ENCODE results near the gene GFM1. TPM values are rescaled to one million over a fixed set of nuclear protein-coding genes. Genes with fewer than 3 reads are reported as not detected.
A peak's percentile ranks its signal among the peaks of the same experiment; 100 is the strongest.

The GFM1 gene
- total RNA-seq: 10 to 100 TPM; 42.4 to 58.6 TPM
- long read RNA-seq, transcript GFM1-210 (18 exons, 3,721 nt): major isoform, 90 of 106 reads
- long read RNA-seq, partial matches to known transcripts: 11 of 106 reads
- long read RNA-seq, other reads (novel, unspliced or antisense): 3 of 106 reads

DNA sequence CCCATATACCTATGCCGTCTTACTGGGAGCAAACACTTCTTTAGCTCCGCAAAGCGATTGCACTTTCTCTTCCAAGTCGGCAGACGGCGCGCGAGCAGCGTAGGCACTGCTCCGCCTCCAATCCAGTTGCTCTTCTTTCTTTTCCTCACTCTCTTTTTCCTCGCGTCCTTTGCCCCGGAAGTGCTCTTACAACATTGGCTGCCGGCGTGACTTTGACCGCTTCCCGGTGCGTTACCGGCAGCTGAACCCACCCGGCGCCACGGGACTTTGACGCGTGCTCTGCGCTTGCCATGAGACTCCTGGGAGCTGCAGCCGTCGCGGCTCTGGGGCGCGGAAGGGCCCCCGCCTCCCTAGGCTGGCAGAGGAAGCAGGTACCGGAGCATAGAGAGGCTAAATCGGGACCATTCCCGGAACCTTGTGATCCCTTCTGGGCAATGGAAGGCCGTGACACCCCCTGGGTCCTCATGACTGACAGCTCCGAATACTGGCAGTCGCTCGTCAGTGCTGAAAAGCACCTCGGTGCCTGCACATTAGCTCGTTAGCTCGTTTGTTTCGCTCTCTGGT, at the start of gene GFM1:
Gene GFM1 (plus strand): TSS at position 183 of the 564 bp plus-strand sequence. CDS start 108 bp downstream, at position 291.
- ATAC-seq (peak; percentile 100), DNase-seq (peak; percentile 93 to 94)
- intact Hi-C loops (cut with DNase I, micrococcal nuclease): no loop called here

DNA sequence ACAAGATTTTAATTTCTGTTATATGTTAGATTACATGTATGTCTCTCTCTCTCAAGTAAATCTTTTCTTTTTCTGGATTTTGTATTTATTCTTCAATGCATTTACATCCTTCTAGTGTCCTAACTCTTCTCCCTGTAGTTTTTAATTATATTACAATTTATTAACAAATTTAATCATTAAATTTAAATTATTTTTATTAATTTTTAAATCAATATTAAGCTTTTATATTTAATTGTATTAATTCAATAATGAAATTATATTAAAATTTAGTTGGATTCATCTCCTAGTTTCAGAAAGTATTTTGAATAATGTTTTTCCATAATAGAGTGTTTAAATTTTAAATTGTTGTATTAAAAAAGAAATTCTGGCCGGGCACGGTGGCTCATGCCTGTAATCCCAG, 43.5 kb upstream of the GFM1 start:
- intact Hi-C loops (cut with DNase I, micrococcal nuclease): loop anchor here in 1 of 2 donors (10.0 kb wide), 1 partner anchor 314 kb away; no protein-coding TSS in a partner anchor
- ATAC-seq (no peak), DNase-seq (no peak)

DNA sequence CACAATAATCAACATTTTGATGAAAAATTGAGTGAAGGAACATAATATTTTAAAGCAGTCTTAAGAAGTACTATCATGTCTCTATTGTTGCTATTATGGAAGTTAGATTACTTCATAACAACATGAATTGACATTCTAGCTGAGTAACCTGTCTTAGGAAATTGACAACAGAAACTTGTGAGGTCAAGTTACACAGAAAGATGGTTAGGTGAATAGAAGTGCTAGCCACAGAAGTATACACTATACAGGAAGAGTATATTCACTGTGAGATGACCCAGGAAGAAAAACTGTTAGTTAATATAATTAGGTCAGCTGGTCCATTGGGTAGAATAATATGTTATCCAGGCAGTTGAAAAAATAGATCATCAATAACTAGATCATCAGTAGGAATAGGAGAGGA, 42.1 kb upstream of the GFM1 start:
- ATAC-seq (no peak), DNase-seq (no peak)
- intact Hi-C loops (cut with DNase I, micrococcal nuclease): loop anchor here in 1 of 2 donors (10.0 kb wide), 1 partner anchor 313 kb away; no protein-coding TSS in a partner anchor

DNA sequence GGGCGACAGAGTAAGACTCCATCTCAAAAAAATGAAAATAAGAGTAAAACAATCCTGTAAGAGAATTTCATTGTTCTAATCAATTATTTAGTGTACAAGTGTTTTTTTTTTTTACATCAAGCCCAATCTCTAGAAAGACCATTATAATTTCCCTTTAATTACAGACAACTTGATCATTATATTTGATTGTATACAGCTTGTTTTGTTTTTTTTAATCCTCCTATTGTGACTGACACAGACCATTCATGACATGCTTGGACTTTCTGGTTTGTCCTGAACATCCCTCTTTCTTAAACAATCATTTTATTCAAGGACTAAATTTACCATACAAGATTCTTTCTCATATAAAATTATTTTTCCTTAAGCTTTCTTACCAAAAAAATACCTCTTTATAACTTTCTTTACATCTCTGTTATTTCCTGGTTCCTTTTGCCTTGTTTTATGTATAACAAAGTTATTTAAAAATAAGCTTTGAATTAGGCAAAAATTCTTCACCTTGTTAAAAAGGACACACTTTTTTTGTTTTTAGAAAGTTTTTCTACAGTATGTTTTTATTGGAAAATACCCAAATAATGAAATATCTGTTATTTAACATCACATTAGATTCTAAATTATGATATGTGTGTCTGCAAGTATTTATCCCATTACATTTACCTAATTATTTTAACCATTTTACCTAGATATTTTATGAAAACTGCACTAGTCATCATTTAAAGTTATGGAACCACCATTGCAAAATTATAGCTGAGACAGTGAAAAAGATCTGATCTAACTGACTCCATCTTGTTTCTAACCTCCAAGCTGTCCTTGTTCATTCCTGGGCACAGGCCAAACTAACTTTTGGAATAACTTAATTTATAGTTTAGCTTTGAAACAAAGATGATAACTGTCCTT, 26.1 kb upstream of the GFM1 start:
- intact Hi-C loops (cut with DNase I, micrococcal nuclease): no loop called here
- DNase-seq (no peak), ATAC-seq (no peak)

DNA sequence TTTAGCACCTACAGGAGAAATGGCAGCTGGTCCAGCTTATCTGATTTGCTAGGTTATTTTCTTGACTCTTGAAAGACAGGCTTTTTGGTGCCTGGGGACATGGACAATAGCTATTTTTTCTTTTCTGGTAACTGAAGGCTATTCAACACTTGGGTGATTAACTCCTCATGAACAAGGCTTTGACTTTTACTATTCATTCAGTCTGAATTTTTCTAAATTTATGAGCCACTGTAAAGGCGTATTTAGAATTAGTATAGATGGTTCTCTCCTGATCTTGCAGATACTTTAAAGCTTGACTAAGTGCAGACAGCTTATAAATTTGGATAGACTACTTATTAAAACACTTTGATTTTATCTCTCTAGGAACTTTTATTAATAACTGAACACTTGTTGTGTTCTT, 18.4 kb upstream of the GFM1 start:
- no peak for ATAC-seq
- no peak for DNase-seq
- intact Hi-C loops (cut with DNase I, micrococcal nuclease): no loop called here

DNA sequence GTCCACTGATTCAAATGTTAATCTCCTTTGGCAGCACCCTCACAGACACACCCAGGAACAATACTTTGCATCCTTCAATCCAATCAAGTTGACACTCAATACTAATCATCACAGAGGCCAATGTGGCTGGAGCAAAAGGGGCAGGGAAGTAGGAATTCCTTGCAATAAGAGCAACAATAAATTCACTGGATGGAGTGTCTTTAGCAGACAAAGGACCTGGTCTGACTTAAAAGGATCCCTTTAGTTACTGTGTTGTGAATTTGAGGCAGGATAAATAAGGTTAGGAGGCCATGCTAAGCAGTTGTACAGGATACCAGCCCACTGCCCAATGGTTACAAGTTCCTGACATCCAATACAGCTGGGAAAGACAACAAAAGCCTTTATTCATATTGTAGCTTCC, 12.3 kb upstream of the GFM1 start:
- DNase-seq (no peak), ATAC-seq (no peak)
- intact Hi-C loops (cut with DNase I, micrococcal nuclease): no loop called here

DNA sequence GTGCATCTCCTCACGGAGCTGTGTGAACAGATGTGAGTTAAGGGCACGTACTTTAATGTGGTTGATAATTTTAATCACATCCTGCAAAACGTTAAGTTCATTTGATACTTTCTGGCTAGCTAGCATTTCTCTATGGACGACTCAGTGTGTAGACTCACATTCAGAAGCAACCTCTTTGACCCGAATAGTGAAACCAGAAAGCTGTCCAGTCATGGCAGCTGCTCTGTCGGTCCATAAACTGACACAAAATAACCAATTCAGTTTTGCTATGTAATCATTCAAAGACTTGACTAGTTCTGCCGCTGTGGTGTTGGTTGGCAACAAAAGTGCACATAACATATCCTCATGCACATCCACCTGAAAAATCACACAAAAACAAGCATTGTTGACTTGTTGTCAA, 3.7 kb upstream of the GFM1 start:
- intact Hi-C loops (cut with DNase I, micrococcal nuclease): no loop called here
- ATAC-seq: no peak
- no peak for DNase-seq

DNA sequence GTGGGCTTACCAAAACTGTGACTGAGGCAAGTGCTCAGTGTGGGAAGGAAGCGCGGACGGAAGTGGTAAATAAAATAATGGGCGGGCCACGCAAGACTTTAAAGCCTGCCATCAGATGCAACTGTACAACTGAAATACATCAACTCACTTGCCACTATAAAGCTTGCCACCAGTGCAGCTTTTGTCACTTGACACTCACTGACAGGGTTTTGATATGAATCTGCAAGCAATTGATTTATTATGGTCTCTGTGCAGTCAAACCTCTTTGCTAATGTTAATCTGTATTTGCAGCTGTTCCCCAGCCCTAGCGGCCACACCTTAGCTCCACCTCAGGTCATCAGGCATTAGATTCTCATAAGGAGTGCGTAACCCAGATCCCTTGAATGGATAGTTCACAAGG, 2.3 kb upstream of the GFM1 start:
- DNase-seq (no peak), ATAC-seq (no peak)
- intact Hi-C loops (cut with DNase I, micrococcal nuclease): no loop called here

DNA sequence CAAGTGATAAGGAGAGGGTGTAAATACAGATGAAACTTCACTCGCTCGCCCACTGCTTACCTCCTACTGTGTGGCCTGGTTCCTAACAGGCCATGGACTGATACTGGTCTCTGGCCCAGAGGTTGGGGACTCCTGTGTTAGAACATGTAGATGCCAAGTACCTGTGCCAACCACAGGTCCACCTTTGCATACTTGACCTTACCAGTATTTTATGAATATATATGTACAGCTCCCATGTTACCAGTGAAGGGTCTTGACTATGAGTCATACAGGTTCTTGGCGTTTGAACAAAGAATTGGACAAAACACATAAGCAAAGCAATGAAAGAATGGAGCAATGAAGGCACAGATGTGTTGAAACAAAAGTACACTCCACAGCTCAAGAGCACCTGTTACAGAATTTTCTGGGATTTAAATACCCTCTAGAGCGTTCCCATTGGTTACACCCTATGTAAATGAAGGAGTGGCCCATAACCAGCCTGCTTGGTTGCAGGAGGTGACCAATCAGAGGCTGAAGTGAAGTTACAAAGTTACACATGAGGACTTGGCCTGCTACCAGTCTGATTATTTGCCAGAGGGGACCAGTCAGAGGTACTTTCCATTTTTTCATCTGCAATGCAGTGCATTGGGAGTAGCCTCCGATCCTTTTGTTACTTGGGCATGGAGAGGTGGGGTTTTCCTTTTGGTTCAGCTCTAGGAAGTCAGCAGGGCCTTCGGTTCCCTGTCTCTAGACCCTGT, 1.7 kb upstream of the GFM1 start:
- ATAC-seq (no peak), DNase-seq (no peak)
- intact Hi-C loops (cut with DNase I, micrococcal nuclease): no loop called here

DNA sequence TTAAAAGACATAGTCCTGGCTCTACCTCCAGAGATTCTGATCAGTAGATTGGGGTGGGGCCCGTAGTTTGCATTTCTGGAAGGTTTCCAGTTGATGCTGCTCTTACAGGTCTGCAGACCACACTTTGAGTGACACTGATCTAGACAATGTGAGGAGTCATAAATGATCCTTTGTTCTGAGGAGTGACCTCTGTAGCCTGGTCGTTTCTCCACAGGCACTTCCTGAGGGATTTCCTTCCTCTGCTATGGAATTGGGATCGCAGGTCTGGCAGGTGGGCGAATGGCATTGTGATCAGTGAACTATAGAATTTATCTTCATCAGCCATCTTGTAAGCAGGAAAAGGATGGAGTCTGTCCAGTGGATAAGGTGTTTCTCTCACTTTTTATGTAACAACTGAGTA, 5.5 kb downstream of the GFM1 start:
- DNase-seq (no peak), ATAC-seq (no peak)
- intact Hi-C loops (cut with DNase I, micrococcal nuclease): no loop called here

DNA sequence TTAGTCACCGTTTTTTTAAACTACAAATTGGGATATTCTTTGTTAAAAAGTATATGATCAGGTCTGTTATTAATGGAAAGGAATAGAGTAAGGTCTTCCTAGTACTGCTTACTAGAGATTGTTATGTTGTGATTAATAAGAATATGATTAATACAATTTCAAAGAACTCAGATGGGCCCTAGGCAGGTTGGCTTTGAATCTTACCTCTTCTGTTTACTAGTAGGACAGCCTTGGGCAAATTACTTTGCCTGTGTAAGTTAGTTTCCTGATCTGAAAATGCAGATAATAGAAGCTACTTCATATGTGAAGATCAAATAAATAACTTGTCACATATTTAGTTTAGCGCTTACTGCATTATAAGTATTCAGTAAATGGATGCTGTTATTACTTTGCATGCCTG, 6.9 kb downstream of the GFM1 start:
- intact Hi-C loops (cut with DNase I, micrococcal nuclease): no loop called here
- DNase-seq (no peak), ATAC-seq (no peak)

DNA sequence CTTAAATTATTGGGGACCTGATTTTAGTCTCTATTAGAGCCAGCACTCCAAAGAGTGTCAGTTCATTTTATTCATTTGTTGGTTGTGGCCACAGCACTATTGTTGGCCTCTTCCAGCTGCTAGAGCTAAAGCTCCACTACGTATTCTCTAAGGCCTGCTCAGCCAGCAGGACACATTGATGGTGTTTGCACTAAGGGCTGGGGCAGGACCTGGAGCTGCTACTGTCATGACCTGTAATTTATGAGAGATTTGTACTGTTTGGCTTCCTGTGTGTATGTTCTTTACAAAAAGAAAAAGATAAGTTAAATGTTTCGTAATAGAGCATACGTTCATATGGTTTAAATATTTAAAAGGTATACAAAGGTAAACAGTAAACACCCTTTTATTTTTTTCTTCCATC, 8.1 kb downstream of the GFM1 start:
- ATAC-seq: peak; percentile 85

DNA sequence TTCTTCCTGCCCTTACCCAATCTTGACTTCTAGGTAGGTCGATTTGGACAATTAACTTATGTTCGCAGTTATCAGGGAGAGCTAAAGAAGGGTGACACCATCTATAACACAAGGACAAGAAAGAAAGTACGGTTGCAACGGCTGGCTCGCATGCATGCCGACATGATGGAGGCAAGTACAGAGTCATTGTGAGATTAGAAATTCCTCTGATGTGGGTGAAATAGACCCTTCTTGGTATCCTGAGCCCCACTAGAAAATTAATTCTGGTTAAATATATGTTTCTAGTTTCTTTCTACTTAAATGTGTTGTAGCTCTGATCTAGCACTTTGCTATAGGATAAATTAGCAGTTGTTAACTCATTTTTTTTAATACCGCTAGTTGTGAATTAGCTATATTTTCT, 14.6 kb downstream of the GFM1 start:
- intact Hi-C loops (cut with DNase I, micrococcal nuclease): no loop called here
- ATAC-seq: no peak
- no peak for DNase-seq

More for the DNA sequence above, 8.1 kb downstream of the GFM1 start:
- intact Hi-C loops (cut with DNase I, micrococcal nuclease): no loop called here
- no peak for DNase-seq

DNA sequence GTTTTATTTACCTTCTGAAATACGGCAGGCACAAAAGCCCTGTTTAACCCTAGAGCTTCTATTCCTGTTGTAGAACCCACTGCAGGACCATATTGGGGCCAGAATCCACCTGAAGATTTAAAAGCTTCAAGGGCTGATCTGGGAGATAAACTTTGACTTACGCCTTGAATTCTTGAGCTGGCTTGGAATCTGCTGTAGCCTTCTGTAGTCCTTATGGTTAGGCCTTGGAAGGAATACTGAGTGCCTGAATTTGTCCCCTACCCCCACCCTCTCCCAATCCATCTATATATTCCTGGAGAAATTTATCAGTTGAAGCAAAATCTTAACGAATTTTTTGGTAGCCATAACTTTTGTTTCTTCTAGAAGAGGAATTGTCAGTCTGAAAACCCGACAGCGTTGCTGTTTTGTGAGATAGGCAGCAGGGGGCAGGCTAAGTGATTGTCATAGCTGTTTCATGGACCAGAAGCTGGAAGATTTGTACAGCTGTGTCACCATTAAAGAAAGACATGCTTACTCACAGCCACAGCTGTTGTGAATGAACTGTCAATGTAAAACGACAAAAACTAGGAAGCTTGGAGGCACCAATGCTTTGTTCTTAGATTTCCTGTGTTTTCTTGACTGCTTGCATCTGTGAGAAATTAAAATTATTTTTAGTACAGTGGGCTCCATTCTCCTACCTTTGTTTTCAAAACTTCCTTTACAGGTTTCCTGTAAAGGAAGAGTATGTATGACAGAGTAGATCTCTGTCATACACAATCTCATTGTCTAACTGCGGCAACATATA, 15.3 kb downstream of the GFM1 start:
- ATAC-seq: peak; percentile 88
- peak in 1 of 2 donors; percentile 55 for DNase-seq
- intact Hi-C loops (cut with DNase I, micrococcal nuclease): loop anchor here in 1 of 2 donors (5.0 to 10.0 kb wide), 2 partner anchors 65 to 133 kb away; no protein-coding TSS in a partner anchor

DNA sequence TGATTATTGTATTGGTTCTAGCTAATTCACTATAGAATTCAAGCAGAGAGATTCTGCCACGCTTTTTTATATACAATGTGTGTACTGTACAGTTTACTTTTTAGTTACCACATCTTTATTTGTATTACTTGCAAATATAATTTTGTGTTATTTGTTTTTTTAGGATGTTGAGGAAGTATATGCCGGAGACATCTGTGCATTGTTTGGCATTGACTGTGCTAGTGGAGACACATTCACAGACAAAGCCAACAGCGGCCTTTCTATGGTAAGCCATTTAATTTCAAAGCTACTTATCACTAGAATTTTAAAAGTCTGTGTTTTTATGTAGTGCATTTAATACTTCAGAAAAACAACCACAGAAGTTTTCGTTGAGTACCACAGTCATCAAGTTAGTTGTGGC, 16.4 kb downstream of the GFM1 start:
- ATAC-seq (no peak), DNase-seq (no peak)
- intact Hi-C loops (cut with DNase I, micrococcal nuclease): loop anchor here in 1 of 2 donors (5.0 to 10.0 kb wide), 2 partner anchors 64 to 132 kb away; no protein-coding TSS in a partner anchor

DNA sequence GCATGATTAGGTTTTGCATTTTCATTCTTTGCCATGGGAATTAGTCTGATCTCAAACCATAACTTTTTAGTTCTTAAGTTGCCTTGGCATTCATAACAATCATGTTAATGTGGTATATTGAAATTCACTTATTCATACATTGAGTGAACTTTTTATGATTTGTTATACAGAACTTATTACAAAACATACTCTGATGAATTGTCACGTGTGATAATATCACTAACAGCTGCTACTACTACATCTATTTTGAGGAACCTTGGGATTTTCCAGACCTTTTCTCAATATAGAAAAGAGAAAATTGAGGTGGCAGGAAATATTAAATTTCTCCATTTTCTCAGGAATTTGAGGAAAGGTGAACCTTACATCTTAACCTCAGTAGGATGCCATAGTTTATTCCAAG, 18.9 kb downstream of the GFM1 start:
- no peak for DNase-seq
- ATAC-seq: no peak
- intact Hi-C loops (cut with DNase I, micrococcal nuclease): loop anchor here in 1 of 2 donors (5.0 to 10.0 kb wide), 2 partner anchors 62 to 129 kb away; no protein-coding TSS in a partner anchor

DNA sequence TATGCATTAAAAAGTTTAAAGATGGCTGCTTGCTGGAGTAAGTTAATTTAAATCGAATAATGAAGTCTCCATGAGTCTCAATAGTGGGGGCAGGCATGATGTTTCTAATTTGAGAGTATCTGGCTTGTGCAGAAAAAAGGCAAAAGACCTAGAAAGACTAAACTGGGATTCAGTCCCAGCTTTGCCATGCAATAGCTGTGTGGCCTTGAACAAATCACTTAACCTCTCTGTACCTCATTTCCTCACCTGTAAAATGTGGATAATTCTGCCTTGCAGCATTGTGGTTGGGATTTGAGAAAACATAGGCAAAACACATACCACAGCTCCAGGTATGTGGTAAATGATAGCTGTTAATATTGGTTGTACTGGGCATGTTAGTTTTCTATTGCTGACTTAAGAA, 19.5 kb downstream of the GFM1 start:
- ATAC-seq (no peak), DNase-seq (no peak)
- intact Hi-C loops (cut with DNase I, micrococcal nuclease): loop anchor here in 1 of 2 donors (5.0 to 10.0 kb wide), 2 partner anchors 61 to 128 kb away; no protein-coding TSS in a partner anchor

DNA sequence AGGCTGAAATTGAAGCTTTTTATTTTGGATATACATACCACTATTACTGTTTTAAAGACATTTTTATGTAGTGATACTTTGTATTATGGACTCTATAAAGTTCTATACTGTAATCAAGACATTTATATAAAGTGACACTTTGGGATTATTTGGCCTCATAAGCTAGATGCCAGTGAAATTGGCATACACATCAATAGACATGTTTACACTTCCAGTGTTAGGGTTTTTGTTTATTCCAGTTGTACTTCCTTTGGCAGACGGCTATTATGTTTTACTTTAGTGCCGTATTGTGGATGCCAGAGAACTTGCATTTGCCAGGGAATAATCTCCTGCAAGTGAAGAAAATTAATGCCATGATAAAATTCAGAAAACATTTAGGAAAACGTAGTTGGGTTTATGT, 22.1 kb downstream of the GFM1 start:
- intact Hi-C loops (cut with DNase I, micrococcal nuclease): loop anchor here in 1 of 2 donors (10.0 kb wide), 1 partner anchor 58 kb away; no protein-coding TSS in a partner anchor
- no peak for ATAC-seq
- DNase-seq: no peak
